MM.1S (cell line): ENCODE results near the gene PACRG.

Experiments
- DNase-seq: peaks from one replicate; pipeline ENCODE4 v3.0.0-alpha.2; 2015
- H2AFZ ChIP-seq: fragments of 300-600 bp; sonication (generic); 2 replicates; pipeline ENCODE4 v1.6.0; 2016; ENCODE audit warnings: antibody characterized with exemption, low read length
- H3F3A ChIP-seq: fragments of 300-600 bp; sonication (generic); 2 replicates; pipeline ENCODE4 v1.6.1; 2016; ENCODE audit warnings: mild to moderate bottlenecking, antibody characterized with exemption, low read length, moderate library complexity, mixed read lengths; ENCODE audit not compliant: insufficient read depth
- H3K27ac ChIP-seq: fragments of 300-600 bp; sonication (generic); 2 replicates; pipeline ENCODE4 v1.5.1; 2016; ENCODE audit warnings: mild to moderate bottlenecking, low read length
- H3K27me3 ChIP-seq: fragments of 300-600 bp; sonication (generic); replicated peaks from 2 replicates; pipeline ENCODE4 v1.6.0; 2016; ENCODE audit warnings: low read length; ENCODE audit not compliant: insufficient read depth
- H3K36me3 ChIP-seq: fragments of 300-600 bp; sonication (generic); replicated peaks from 2 replicates; pipeline ENCODE4 v1.6.1; 2016; ENCODE audit warnings: mild to moderate bottlenecking, low read length, mixed read lengths; ENCODE audit not compliant: insufficient read depth
- H3K4me1 ChIP-seq: fragments of 300-600 bp; sonication (generic); 2 replicates; pipeline ENCODE4 v1.6.1; 2016; ENCODE audit warnings: low read length, mixed read lengths
- H3K4me2 ChIP-seq: fragments of 300-600 bp; sonication (generic); 2 replicates; pipeline ENCODE4 v1.6.0; 2016; ENCODE audit warnings: low read depth, low read length
- H3K4me3 ChIP-seq: fragments of 300-600 bp; sonication (generic); 2 replicates; pipeline ENCODE4 v1.5.1; 2016; ENCODE audit warnings: low read length, mixed read lengths
- H3K79me2 ChIP-seq: fragments of 300-600 bp; sonication (generic); 2 replicates; pipeline ENCODE4 v1.6.1; 2016; ENCODE audit warnings: mixed run types, low read length, mixed read lengths
- H3K9ac ChIP-seq: fragments of 300-600 bp; sonication (generic); 2 replicates; pipeline ENCODE4 v1.6.1; 2016; ENCODE audit warnings: low read length, mixed read lengths
- H3K9me2 ChIP-seq: fragments of 300-600 bp; sonication (generic); replicated peaks from 2 replicates; pipeline ENCODE4 v1.6.1; 2016; ENCODE audit warnings: mild to moderate bottlenecking, low read length, mixed read lengths; ENCODE audit not compliant: insufficient read depth
- H3K9me3 ChIP-seq: fragments of 300-600 bp; sonication (generic); replicated peaks from 2 replicates; pipeline ENCODE4 v1.6.1; 2016; ENCODE audit warnings: mild to moderate bottlenecking, low read length, mixed read lengths; ENCODE audit not compliant: insufficient read depth
- H4K20me1 ChIP-seq: fragments of 300-600 bp; sonication (generic); 2 replicates; pipeline ENCODE4 v1.6.1; 2016; ENCODE audit warnings: mild to moderate bottlenecking, low read length, moderate library complexity, mixed read lengths; ENCODE audit not compliant: insufficient read depth
- CTCF ChIP-seq: fragments of 300-600 bp; sonication (generic); IDR thresholded peaks from 2 replicates; pipeline ENCODE4 v1.5.1; 2016; ENCODE audit warnings: antibody characterized with exemption, low read length, mixed read lengths
- EZH2 ChIP-seq: fragments of 300-600 bp; sonication (generic); optimal IDR thresholded peaks from 2 replicates; pipeline ENCODE3; 2017; ENCODE audit warnings: low read depth, mild to moderate bottlenecking, antibody characterized with exemption, low read length, mixed read lengths
- EZH2phosphoT487 ChIP-seq: fragments of 300-600 bp; sonication (generic); IDR thresholded peaks from 2 replicates; pipeline ENCODE4 v1.6.1; 2018; ENCODE audit warnings: antibody characterized with exemption, low read length

PACRG gene

GRCh38 chr6:163288066-163288465, 560.3 kb downstream of the PACRG start:
- no peak for DNase-seq
- Histone ChIP-seq H3K9ac (no peak overlapping the region), H3K4me1 (no peaks in the 10 kb centered on the region), H3F3A (no peaks in the 10 kb centered on the region), H3K9me2 (no peaks in the 10 kb centered on the region), H3K36me3 (no peaks in the 10 kb centered on the region), H3K4me2 (no peak overlapping the region), H3K4me3 (no peak overlapping the region), H2AFZ (no peak overlapping the region), H3K79me2 (no peaks in the 10 kb centered on the region), H3K27me3 (no peaks in the 10 kb centered on the region), H3K9me3 (no peaks in the 10 kb centered on the region), H3K27ac (no peak overlapping the region), H4K20me1 (no peaks in the 10 kb centered on the region)
- TF ChIP-seq EZH2phosphoT487: no peak
- no peak for TF ChIP-seq CTCF
- TF ChIP-seq EZH2: no peak

- Histone ChIP-seq H3K9ac (no peak overlapping the region), H3K4me2 (no peak overlapping the region), H3K4me1 (no peaks in the 10 kb centered on the region), H2AFZ (no peak overlapping the region), H3K27ac (no peak overlapping the region), H3K36me3 (no peaks in the 10 kb centered on the region), H3K9me3 (no peaks in the 10 kb centered on the region), H3F3A (no peaks in the 10 kb centered on the region), H3K27me3 (no peaks in the 10 kb centered on the region), H3K4me3 (no peak overlapping the region), H4K20me1 (no peaks in the 10 kb centered on the region), H3K79me2 (no peaks in the 10 kb centered on the region), H3K9me2 (no peaks in the 10 kb centered on the region)
- DNase-seq: no peak
- TF ChIP-seq EZH2phosphoT487 (no peak), CTCF (no peak), EZH2 (no peak)
These were observed 561.1 kb downstream of the PACRG start for GRCh38 chr6:163288915-163289314.

DNA sequence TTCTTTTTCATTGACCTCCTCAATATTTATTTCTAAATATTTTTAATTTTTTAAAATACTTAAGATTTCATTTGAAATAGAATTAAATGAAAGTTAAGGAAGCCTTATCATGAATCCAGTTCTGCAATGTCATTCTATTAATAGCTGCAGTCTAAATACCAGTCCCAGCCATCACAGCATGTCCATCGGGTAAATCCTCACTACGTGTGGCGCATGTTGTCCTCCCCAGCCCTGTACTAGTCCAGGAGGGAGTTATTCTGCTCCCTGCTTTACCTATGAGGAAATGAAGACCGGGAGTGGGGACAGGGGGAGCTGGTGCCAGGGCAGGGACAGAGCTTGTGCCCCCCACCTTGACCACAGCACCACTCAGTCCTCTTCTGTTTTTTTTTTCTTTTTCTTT, 561.7 kb downstream of the PACRG start:
- H3K27me3 ChIP-seq: no peaks in the 10 kb centered on the region
- no peak for DNase-seq
- no peak overlapping the region for H2AFZ ChIP-seq

More for the DNA sequence above, 561.7 kb downstream of the PACRG start:
- H3F3A ChIP-seq: no peaks in the 10 kb centered on the region
- H3K79me2 ChIP-seq: no peaks in the 10 kb centered on the region
- no peak overlapping the region for H3K4me2 ChIP-seq
- H3K4me3 ChIP-seq: no peak overlapping the region
- H3K9me2 ChIP-seq: no peaks in the 10 kb centered on the region
- no peak overlapping the region for H3K27ac ChIP-seq
- H3K9me3 ChIP-seq: no peaks in the 10 kb centered on the region
- H3K9ac ChIP-seq: no peak overlapping the region
- no peaks in the 10 kb centered on the region for H3K4me1 ChIP-seq
- TF ChIP-seq CTCF (no peak), EZH2phosphoT487 (no peak), EZH2 (no peak)
- no peaks in the 10 kb centered on the region for H3K36me3 ChIP-seq
- no peaks in the 10 kb centered on the region for H4K20me1 ChIP-seq
